22Rv1 (cell line): Measurements from ENCODE around the gene TRIB2.

Experiments used
- H3K27ac ChIP-seq: fragments of 450-650 bp; 2 replicates; pipeline ENCODE4 v1.5.1; 2017
- ZFX ChIP-seq: fragments of 450-650 bp; IDR thresholded peaks from 2 replicates; pipeline ENCODE4 v1.6.1; 2017; ENCODE audit warnings: antibody characterized with exemption, borderline replicate concordance
- TF ChIP-seq, protein P1 (sequence below): fragments of 450-650 bp; IDR thresholded peaks from 2 replicates; pipeline ENCODE4 v1.5.1; 2017; ENCODE audit warnings: mild to moderate bottlenecking

The TRIB2 gene

DNA sequence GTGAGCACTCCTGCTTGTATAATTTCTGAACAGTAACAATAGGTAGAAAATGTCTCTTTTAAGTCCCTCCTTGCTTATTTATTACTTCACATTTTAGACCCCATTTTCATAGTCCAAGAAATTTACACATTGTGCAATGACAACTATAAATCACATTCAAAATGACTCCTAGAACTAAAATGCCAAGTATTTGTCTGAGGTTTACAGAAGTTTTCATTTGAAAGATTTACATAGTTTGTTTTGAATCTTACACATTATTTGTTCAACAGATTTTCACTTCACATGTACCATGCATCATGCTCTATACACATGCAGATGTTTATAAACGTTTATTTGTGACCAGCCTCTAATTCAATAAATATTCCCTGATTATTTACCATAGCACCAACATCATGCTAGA lies 15.7 kb upstream of the TRIB2 start:
- no peak for TF ChIP-seq ZFX
- H3K27ac ChIP-seq, result no peak overlapping the region

DNA sequence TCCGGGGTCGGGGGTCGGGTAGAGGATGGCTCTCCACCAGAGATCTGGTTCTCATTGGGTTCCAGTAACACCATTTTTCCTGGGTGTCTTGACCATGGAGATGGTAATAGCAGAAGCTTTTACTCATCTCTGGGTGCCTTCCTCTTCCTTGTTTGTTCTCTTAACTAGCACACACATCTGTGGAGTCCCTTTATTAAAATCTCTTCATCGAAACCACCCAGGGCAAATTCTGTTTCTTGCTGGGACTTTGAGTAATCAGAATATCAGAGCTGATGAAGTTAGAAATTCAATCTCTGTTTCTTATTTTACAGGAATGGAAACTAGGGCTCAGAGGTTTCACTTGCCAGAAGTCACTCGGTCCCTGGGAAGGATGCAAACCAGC lies 15.0 kb upstream of the TRIB2 start:
- H3K27ac ChIP-seq, result no peak overlapping the region
- TF ChIP-seq, protein P1, sequence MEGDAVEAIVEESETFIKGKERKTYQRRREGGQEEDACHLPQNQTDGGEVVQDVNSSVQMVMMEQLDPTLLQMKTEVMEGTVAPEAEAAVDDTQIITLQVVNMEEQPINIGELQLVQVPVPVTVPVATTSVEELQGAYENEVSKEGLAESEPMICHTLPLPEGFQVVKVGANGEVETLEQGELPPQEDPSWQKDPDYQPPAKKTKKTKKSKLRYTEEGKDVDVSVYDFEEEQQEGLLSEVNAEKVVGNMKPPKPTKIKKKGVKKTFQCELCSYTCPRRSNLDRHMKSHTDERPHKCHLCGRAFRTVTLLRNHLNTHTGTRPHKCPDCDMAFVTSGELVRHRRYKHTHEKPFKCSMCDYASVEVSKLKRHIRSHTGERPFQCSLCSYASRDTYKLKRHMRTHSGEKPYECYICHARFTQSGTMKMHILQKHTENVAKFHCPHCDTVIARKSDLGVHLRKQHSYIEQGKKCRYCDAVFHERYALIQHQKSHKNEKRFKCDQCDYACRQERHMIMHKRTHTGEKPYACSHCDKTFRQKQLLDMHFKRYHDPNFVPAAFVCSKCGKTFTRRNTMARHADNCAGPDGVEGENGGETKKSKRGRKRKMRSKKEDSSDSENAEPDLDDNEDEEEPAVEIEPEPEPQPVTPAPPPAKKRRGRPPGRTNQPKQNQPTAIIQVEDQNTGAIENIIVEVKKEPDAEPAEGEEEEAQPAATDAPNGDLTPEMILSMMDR, result no peak
- TF ChIP-seq ZFX, result no peak

DNA sequence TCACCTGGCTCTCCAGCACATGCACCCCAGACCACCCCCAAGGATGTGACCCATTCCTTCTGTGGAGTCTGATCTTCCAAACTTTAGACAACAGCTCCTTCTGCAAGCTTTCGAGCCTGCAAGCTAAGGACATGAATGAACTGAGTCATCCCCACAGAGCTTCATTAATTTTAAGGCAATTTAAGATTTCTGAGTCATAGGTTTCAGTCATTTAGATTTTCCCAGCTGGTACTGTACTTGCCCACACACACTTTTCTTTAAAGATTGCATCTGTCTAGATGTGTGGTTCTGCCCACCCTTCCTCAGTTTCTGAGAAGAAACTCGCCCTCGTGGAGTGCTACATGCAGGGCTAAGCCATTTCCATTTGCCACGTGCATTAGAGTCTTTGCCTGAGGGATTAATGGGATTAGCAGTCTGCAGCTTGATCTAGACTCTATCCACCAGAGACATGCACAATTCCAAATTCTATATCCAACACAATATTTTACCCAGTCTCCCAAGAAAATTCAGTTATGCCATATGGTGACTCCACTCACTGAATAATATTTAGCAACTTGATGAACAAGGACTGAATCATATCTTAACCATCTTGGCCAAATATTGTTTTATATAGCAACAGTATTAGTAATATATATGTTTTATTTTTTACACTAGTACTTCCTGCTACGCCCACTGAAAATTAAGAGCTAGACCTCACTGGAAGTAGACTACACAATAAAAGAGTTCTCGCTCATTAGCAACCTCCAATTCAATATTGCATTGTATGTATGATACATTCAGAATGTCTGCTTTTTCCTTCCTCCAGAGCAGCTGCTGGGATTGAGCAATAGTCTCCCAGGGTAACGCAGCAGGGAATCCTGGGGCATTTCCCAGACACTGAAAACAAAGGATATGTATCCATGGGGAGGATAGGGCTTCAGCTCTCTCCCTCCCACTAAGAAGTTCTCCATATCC lies 14.3 kb upstream of the TRIB2 start:
- TF ChIP-seq, protein P1, result no peak
- no peak for TF ChIP-seq ZFX
- no peak overlapping the region for H3K27ac ChIP-seq

DNA sequence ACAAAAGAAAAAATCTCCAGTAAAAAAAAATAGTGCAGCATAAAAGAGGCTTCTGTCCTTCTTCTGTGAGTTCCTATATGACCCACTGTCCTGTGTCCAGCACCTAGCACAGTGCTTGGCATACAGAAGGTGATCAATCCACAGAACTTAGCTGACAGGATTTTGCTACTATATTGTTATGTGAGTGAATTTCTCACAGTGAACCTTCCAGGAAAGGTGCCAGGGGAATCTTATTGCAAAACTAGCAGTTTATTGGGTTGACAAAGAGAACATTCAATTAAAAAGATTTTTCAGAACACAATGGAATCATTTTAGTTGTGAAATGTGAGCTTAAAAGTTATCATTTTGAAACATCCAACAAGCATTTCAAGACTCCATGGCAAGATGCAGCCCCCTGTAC lies 12.4 kb upstream of the TRIB2 start:
- TF ChIP-seq, protein P1, result no peak
- TF ChIP-seq ZFX, result no peak
- H3K27ac ChIP-seq, result no peak overlapping the region

DNA sequence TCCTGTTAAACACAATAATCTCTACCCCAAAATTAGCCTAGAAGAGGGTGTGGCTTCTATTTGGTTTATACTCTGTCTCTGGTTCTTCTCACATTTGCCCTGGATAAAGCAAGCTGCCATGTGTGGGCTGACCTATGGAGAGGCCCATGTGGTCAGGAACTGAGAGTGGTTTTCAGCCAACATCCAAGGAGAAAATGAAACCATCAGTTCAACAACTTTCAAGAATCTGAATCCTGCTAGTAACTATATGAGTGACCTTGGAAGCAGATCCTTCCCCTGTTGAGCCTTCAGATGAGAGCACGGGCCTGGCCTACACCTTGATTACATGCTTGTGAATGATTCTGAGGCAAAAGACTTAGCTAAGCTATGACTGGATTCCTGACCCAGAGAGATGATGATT lies 11.5 kb upstream of the TRIB2 start:
- no peak overlapping the region for H3K27ac ChIP-seq
- TF ChIP-seq, protein P1, result no peak
- TF ChIP-seq ZFX, result no peak

DNA sequence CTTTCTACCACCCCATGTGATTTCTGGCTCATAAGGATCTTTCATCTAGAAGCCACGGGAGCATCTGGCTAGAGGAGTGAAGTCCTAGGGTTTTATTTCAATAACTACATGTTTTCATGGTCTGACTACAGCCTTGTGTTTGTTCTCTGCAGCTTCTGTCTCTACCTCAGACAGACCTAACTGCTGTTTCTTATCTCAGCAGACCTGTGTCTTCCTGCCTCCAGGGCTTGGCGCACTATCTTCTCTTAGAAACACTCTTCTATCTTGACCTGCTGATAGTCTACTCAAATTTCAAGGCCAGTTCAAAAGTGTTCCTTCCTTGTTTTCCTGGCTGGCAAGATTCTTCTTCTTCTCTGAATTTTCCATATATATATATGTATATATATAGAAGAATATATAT lies 11.0 kb upstream of the TRIB2 start:
- no peak overlapping the region for H3K27ac ChIP-seq
- TF ChIP-seq, protein P1, result no peak
- TF ChIP-seq ZFX, result no peak

DNA sequence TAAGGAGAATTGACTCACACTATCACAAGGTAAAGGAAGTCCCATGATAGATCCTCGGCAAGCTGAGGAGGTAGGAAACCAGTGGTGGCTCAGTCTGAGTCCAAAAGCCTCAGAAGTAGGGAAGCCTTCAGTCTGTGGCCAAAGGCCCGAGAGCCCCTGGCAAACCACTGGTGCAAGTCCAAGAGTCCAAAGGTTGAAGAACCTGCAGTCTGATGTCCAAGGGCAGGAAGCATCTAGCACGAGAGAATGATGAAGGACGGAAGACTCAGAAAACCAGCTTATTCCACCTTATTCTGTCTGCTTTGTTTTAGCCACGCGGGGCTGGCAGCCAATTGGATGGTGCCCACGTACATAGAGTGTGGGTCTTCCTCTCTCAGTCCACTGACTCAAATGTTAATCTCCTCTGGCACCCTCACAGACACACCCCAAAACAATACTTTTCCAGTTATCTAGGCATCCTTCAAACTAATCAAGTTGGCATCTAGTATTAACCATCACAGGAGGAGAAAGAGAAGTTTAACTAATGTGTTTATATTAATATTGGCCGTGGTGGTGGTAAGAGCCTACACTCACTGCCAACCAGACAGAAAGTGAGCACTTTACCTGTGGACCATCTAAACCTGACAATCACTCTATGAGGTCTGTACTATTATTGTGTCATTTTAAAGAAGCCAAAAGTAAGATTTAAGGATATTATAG lies 8.1 kb upstream of the TRIB2 start:
- no peak for TF ChIP-seq ZFX
- TF ChIP-seq, protein P1, result no peak
- no peak overlapping the region for H3K27ac ChIP-seq
